ENCODE data around the gene CDH12. TPM values are rescaled to one million over a fixed set of nuclear protein-coding genes. Genes with fewer than 3 reads are reported as not detected.

Gene CDH12
- total RNA-seq, result not detected in 2 replicates

GRCh38 chr5:22852807-22853660 is at the start of gene CDH12:
Gene CDH12 (minus strand): TSS chr5:22853344.

All from regular cardiac myocyte (primary cell).